Bone marrow (tissue), 2 donors: ENCODE measurements around the gene LCE2A.

Experiments used
- DNase-seq, 2 donors: peaks; one replicate each; lab custom pipeline; 2025; lab: John Stamatoyannopoulos, UW

LCE2A gene

DNA sequence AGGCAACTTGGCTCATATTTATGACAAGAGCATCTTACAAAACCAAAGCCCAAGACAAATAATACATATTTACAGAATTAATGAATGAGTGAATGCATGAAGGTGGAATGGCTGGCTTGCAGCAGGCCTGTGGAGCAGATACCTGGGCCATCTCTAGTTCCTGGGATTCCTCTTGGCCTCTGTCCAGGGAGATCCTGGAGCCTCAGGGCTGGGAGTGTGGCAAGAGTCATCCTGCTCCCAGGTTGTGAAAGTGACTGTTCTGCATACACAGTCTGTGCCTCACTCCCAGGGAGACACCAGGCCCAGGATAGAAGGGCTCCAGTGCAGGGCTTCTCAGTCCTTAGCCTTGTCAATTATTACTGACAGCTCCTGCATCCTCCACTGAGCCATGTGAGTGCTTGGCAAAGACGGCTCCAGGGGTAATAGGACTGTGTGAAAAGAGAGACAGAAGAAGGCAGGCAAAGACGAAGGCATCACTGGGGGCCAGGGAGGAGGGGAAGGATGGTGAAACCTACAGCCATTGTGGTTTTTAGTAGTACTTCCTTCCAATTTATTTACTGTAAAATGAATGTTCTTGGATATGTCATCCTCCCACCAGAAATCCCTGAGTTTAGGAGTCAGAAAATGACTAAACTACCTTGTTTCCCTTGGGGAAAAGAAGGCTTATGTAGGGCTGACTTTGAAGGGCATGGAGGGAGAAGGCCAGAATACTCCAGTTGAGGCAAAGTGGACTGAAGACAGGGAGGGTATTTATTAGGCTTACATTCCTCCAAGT is 45.4 kb downstream of the LCE2A start:
- no peak for DNase-seq

DNA sequence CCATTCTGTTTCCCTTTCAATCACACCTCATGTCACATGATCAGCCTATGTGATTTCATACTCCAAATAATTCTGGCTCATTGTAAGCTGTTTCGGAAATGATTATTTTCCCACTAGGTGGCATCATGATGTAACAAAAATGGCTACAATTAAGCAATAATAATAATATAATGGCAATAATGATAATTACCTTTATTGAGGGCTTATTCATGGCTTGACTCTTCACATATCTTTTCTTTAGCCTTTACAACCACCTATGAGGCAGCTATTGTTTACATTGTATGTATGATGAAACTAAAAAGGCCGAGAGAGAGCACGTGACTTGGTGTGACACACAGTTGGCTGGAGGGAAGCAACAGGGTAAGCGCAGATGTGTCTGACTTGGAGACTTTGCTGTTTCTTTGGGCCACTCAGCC is 47.2 kb downstream of the LCE2A start:
- DNase-seq = no peak

- DNase-seq = no peak
These were observed 47.8 kb downstream of the LCE2A start for GRCh38 chr1:152745765-152746444.

DNA sequence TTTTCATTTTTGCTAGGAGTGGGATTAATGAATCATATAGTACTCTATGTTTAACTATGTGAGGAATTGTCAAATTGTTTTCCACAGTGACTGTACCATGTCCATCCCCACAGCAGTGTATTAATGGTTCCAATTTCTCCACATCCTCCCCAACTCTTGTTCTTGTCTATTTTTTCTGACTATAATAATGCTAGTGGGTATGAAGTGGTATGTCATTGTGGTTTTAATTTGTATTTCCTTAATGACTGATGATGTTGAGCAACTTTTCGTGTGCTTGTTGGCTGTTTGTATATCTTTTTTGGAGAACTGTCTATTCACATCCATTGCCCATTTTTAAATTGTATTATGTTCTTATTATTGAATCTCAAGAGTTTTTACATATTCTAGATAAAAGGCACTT is 49.7 kb downstream of the LCE2A start:
- no peak for DNase-seq
